Measurements from ENCODE around the gene ARSI. TPM values are rescaled to one million over a fixed set of nuclear protein-coding genes. Genes with fewer than 3 reads are reported as not detected.

ARSI gene
- total RNA-seq, 1 experiment from 2014 or later, result 0.28 TPM

GRCh38 chr5:150319484-150319790, 16.7 kb upstream of the ARSI start:
- H3K27me3 ChIP-seq, result no peaks in the 10 kb centered on the region
- peak overlapping the region; percentile 10; the same call in 1 of the 2 replicates for H3K27ac ChIP-seq
- H3K36me3 ChIP-seq, result no peaks in the 10 kb centered on the region
- H3K9me3 ChIP-seq (replicated peaks), result no peaks in the 10 kb centered on the region
- H3K4me3 ChIP-seq, result no peak overlapping the region
- DNase-seq, result peak in 1 of 2 experiments; percentile 29
- H3K4me1 ChIP-seq, result peaks cover 53% of the 10 kb centered on the region

- Histone ChIP-seq H3K27ac (peak overlapping the region; percentile 10; the same call in 1 of the 2 replicates), H3K36me3 (no peaks in the 10 kb centered on the region), H3K4me3 (no peak overlapping the region), H3K9me3 (replicated peaks) (no peaks in the 10 kb centered on the region), H3K4me1 (peaks cover 58% of the 10 kb centered on the region), H3K27me3 (no peaks in the 10 kb centered on the region)
- DNase-seq, result peak in 1 of 2 experiments; percentile 55
Measured at GRCh38 chr5:150318613-150319483, 16.1 kb upstream of the ARSI start.

DNA sequence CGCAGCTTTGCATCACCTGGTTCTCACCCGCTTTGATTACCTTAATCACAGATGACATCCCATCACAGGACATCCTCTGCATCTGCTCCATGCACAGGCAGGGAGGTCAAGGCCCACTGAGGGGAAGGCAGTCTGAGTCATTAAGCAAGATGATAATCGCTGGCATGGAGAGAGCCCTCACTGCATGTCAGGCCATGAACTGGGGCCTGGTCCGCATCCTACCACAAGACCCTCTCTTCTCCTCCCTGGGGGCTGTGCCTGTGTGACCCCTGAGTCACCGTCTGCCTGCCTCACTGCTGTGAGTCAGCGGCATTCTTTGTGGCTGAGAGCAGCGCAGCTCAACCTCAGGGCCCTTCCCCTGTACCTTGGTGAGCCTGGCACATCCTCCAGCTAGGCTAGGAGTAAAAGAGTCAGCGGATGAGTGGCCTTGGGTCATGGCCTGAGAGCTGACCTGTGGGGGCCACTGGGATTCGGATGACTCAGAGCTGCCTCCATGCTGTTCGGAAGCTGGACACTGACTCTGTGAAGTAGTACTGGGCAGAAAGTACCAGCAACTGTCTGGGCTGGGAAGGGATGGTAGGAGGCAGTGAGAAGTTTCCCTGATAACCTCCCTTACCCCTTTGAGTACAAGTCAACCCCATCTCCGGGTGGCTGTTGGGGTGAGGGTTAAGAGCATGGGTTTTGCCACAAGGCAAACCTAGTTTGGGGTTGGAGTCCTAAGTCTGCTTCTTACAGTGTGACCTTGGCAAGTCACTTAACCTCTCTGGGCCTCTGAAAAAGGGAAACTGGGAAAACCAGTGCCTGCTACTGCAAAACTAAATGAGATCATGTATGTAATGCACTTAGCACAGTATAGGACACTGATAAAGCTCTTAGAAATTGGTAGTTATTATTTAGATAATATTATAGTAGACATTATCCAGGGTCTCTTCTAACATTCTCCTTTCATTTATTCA, 14.6 kb upstream of the ARSI start:
- Histone ChIP-seq H3K27ac (peak overlapping the region; percentile 71), H3K4me1 (peaks cover 70% of the 10 kb centered on the region)
- peak; percentile 83 to 91 for DNase-seq

DNA sequence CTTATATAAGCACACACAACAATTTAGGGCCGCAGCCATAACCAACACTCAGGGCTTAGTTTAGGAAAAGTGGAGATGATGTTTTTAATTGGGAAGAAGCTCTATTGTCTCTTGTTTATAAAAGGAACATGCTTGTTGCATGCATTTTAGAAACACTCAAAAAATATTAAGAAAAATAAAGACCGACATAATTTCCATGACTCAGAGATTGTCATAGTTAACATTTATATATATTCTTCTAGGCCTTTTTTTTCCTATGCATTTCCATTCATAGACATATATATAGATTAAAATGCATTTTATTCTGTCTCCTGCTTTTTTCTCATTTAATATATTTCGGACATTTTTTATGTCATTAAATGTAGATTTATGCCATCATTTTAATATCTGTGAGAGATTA, 13.6 kb upstream of the ARSI start:
- DNase-seq, result no peak
- no peaks in the 10 kb centered on the region for H3K9me3 ChIP-seq (replicated peaks)
- peak overlapping the region; percentile 71; the same call in 1 of the 2 replicates for H3K27ac ChIP-seq
- H3K27me3 ChIP-seq, result no peaks in the 10 kb centered on the region
- H3K4me3 ChIP-seq, result no peak overlapping the region
- H3K36me3 ChIP-seq, result no peaks in the 10 kb centered on the region
- H3K4me1 ChIP-seq, result peaks cover 70% of the 10 kb centered on the region

More for the DNA sequence above, 14.6 kb upstream of the ARSI start:
- H3K9me3 ChIP-seq (replicated peaks), result no peaks in the 10 kb centered on the region
- H3K4me3 ChIP-seq, result no peak overlapping the region
- H3K36me3 ChIP-seq, result no peaks in the 10 kb centered on the region
- H3K27me3 ChIP-seq, result no peaks in the 10 kb centered on the region

GRCh38 chr5:150315245-150315644, 12.5 kb upstream of the ARSI start:
- no peak for DNase-seq
- Histone ChIP-seq H3K4me1 (peaks cover 75% of the 10 kb centered on the region), H3K4me3 (no peak overlapping the region), H3K27me3 (no peaks in the 10 kb centered on the region), H3K36me3 (no peaks in the 10 kb centered on the region), H3K9me3 (replicated peaks) (no peaks in the 10 kb centered on the region), H3K27ac (no peak overlapping the region)

DNA sequence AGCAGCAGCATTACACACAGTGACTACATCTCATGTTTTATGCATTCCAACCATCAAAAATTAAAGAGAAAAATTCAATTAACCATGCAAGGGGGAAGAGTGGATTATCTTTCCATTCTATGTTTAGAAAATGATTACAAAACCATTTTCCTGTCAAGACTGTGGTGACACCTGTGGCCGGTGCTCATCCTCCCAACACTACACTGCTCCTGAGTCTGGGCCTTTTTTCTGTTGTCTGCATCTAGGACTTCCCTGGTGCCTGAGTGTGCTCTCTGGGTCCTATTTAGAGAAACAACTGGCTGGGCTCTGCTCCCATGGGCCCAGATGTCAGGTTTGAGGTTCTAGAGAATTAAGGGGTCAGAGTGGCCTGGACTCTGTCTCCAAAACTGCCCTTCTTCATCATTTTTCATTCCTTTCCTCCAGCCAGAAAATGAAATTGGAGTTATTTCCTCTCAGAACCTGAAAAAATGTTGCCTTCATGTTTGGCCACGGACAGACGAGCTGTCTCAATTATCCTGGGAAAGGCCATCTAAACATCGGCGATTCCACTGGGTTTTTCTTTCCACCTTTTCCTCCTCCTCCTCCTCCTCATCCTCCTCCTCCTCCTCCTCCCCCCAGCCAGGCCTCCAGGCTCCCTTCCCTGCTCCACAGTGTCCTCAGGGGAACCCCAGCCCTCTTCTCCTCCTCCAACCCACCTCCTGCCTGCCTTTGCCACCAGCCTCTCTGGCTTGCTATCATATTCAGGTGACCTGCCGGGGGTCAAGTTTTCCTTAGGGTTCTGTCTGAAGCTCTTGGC, 11.4 kb upstream of the ARSI start:
- Histone ChIP-seq H3K4me1 (peaks cover 75% of the 10 kb centered on the region), H3K27me3 (no peaks in the 10 kb centered on the region), H3K9me3 (replicated peaks) (no peaks in the 10 kb centered on the region), H3K4me3 (no peak overlapping the region), H3K27ac (peak overlapping the region; percentile 74), H3K36me3 (no peaks in the 10 kb centered on the region)
- peak; percentile 59 to 60 for DNase-seq

- no peaks in the 10 kb centered on the region for H3K36me3 ChIP-seq
- peaks cover 74% of the 10 kb centered on the region for H3K4me1 ChIP-seq
- H3K27ac ChIP-seq, result peak overlapping the region; percentile 74
- DNase-seq, result no peak
- no peak overlapping the region for H3K4me3 ChIP-seq
- H3K27me3 ChIP-seq, result no peaks in the 10 kb centered on the region
- H3K9me3 ChIP-seq (replicated peaks), result no peaks in the 10 kb centered on the region
Measured at GRCh38 chr5:150313501-150313900, 10.8 kb upstream of the ARSI start.

GRCh38 chr5:150312518-150312917, 9.8 kb upstream of the ARSI start:
- no peak overlapping the region for H3K4me3 ChIP-seq
- H3K27ac ChIP-seq, result no peak overlapping the region
- H3K36me3 ChIP-seq, result no peaks in the 10 kb centered on the region
- H3K4me1 ChIP-seq, result peaks cover 64% of the 10 kb centered on the region
- H3K27me3 ChIP-seq, result no peaks in the 10 kb centered on the region
- no peaks in the 10 kb centered on the region for H3K9me3 ChIP-seq (replicated peaks)
- no peak for DNase-seq

- no peaks in the 10 kb centered on the region for H3K36me3 ChIP-seq
- H3K9me3 ChIP-seq (replicated peaks), result no peaks in the 10 kb centered on the region
- H3K4me3 ChIP-seq, result no peak overlapping the region
- no peak for DNase-seq
- H3K27me3 ChIP-seq, result no peaks in the 10 kb centered on the region
- H3K27ac ChIP-seq, result no peak overlapping the region
- peaks cover 50% of the 10 kb centered on the region for H3K4me1 ChIP-seq
Measured at GRCh38 chr5:150311015-150311692, 8.4 kb upstream of the ARSI start.

GRCh38 chr5:150310246-150310645, 7.5 kb upstream of the ARSI start:
- no peak for DNase-seq
- Histone ChIP-seq H3K9me3 (replicated peaks) (no peaks in the 10 kb centered on the region), H3K27ac (no peak overlapping the region), H3K27me3 (no peaks in the 10 kb centered on the region), H3K4me1 (peaks cover 49% of the 10 kb centered on the region), H3K4me3 (no peak overlapping the region), H3K36me3 (no peaks in the 10 kb centered on the region)

GRCh38 chr5:150309886-150310239, 7.2 kb upstream of the ARSI start:
- Histone ChIP-seq H3K4me3 (no peak overlapping the region), H3K27ac (no peak overlapping the region), H3K4me1 (peaks cover 48% of the 10 kb centered on the region)

GRCh38 chr5:150309101-150309885, 6.6 kb upstream of the ARSI start:
- Histone ChIP-seq H3K27ac (no peak overlapping the region), H3K4me1 (peaks cover 42% of the 10 kb centered on the region), H3K27me3 (no peaks in the 10 kb centered on the region), H3K36me3 (no peaks in the 10 kb centered on the region), H3K4me3 (no peak overlapping the region), H3K9me3 (replicated peaks) (no peaks in the 10 kb centered on the region)
- peak in 1 of 2 experiments; percentile 32 for DNase-seq

More at GRCh38 chr5:150309886-150310239, 7.2 kb upstream of the ARSI start:
- DNase-seq, result no peak
- H3K27me3 ChIP-seq, result no peaks in the 10 kb centered on the region
- H3K9me3 ChIP-seq (replicated peaks), result no peaks in the 10 kb centered on the region
- H3K36me3 ChIP-seq, result no peaks in the 10 kb centered on the region

- no peak overlapping the region for H3K27ac ChIP-seq
- no peaks in the 10 kb centered on the region for H3K36me3 ChIP-seq
- no peak for DNase-seq
- H3K4me1 ChIP-seq, result peaks cover 28% of the 10 kb centered on the region
- no peaks in the 10 kb centered on the region for H3K9me3 ChIP-seq (replicated peaks)
- no peak overlapping the region for H3K4me3 ChIP-seq
- no peaks in the 10 kb centered on the region for H3K27me3 ChIP-seq
Measured at GRCh38 chr5:150307617-150308426, 5.1 kb upstream of the ARSI start.
